GM19438 (cell line): ENCODE results near the gene RAB14.
"Not testable (repeated sequence)": the region's sequence is repeated elsewhere in the genome, so short reads cannot be mapped to it uniquely, and the experiment has no call there.

Experiments
- ATAC-seq: cut with Tn5 transposase; IDR thresholded peaks from one replicate; pipeline ENCODE4 v1.9.1; 2021; ENCODE audit warnings: low read depth; ENCODE audit not compliant: unreplicated experiment

The RAB14 gene

GRCh38 chr9:121169094-121169601, 32.5 kb downstream of the RAB14 start:
- ATAC-seq: no peak

GRCh38 chr9:121168052-121168451, 33.6 kb downstream of the RAB14 start:
- ATAC-seq: no peak

GRCh38 chr9:121160025-121160424, 41.6 kb downstream of the RAB14 start:
- no peak for ATAC-seq

- no peak for ATAC-seq
Measured at GRCh38 chr9:121157939-121158338, 43.7 kb downstream of the RAB14 start.

GRCh38 chr9:121156263-121156731, 45.4 kb downstream of the RAB14 start:
- ATAC-seq: no peak

- ATAC-seq: no peak
Measured at GRCh38 chr9:121154782-121155181, 46.9 kb downstream of the RAB14 start.

GRCh38 chr9:121153642-121154041, 48.0 kb downstream of the RAB14 start:
- ATAC-seq: no peak

- ATAC-seq: no peak
Measured at GRCh38 chr9:121150188-121150587, 51.5 kb downstream of the RAB14 start.

GRCh38 chr9:121144482-121144881, 57.2 kb downstream of the RAB14 start:
- ATAC-seq: no peak

GRCh38 chr9:121143771-121144170, 57.9 kb downstream of the RAB14 start:
- no peak for ATAC-seq

GRCh38 chr9:121141706-121142105, 60.0 kb downstream of the RAB14 start:
- ATAC-seq: no peak

GRCh38 chr9:121141306-121141705, 60.4 kb downstream of the RAB14 start:
- ATAC-seq: no peak

- ATAC-seq: no peak
Measured at GRCh38 chr9:121140162-121140561, 61.5 kb downstream of the RAB14 start.

GRCh38 chr9:121138973-121139372, 62.7 kb downstream of the RAB14 start:
- no peak for ATAC-seq

- no peak for ATAC-seq
Measured at GRCh38 chr9:121138561-121138960, 63.1 kb downstream of the RAB14 start.

GRCh38 chr9:121135642-121136041, 66.0 kb downstream of the RAB14 start:
- no peak for ATAC-seq

- no peak for ATAC-seq
Measured at GRCh38 chr9:121133104-121133816, 68.4 kb downstream of the RAB14 start.

GRCh38 chr9:121129384-121129783, 72.3 kb downstream of the RAB14 start:
- not testable (repeated sequence) for ATAC-seq
